GM12892 (cell line): ENCODE measurements around the gene ACOT7.

Experiments used
- POLR2A ChIP-seq: IDR thresholded peaks from 2 replicates; pipeline ENCODE4 v1.6.1; 2011; ENCODE audit warnings: low read depth, low read length, control low read depth
- POLR2AphosphoS5 ChIP-seq: IDR thresholded peaks from 2 replicates; pipeline ENCODE4 v1.6.1; 2011; ENCODE audit warnings: low read depth, low read length, control low read depth

- TF ChIP-seq POLR2AphosphoS5 (no peak), POLR2A (no peak)
These were observed 112.7 kb downstream of the ACOT7 start for GRCh38 chr1:6280761-6281451.
